Measurements from ENCODE around the gene ZNF761.
"Not testable (repeated sequence)": the region's sequence is repeated elsewhere in the genome, so short reads cannot be mapped to it uniquely, and the experiment has no call there.

Gene ZNF761

GRCh38 chr19:53461866-53462265 is 30.1 kb downstream of the ZNF761 start:
- no peak for DNase-seq

- DNase-seq, result no peak
Measured at GRCh38 chr19:53462861-53463260, 31.1 kb downstream of the ZNF761 start.

- DNase-seq, result no peak
Measured at GRCh38 chr19:53463263-53463662, 31.5 kb downstream of the ZNF761 start.

GRCh38 chr19:53466726-53467484 is 35.1 kb downstream of the ZNF761 start:
- DNase-seq, result no peak

GRCh38 chr19:53467485-53468262 is 35.9 kb downstream of the ZNF761 start, which contains the start of gene ZNF813:
Gene ZNF813 (plus strand): TSS chr19:53467733. CDS start chr19:53483823, 16,090 bp downstream.
- no peak for DNase-seq

GRCh38 chr19:53468628-53469027 is 36.8 kb downstream of the ZNF761 start:
- not testable (repeated sequence) for DNase-seq

- DNase-seq, result no peak
Measured at GRCh38 chr19:53471916-53472315, 40.1 kb downstream of the ZNF761 start.

GRCh38 chr19:53474832-53475231 is 43.0 kb downstream of the ZNF761 start:
- DNase-seq, result not testable (repeated sequence)

- DNase-seq, result not testable (repeated sequence)
Measured at GRCh38 chr19:53475470-53475869, 43.7 kb downstream of the ZNF761 start.

- not testable (repeated sequence) for DNase-seq
Measured at GRCh38 chr19:53483751-53484150, 52.0 kb downstream of the ZNF761 start.

- DNase-seq, result no peak
Measured at GRCh38 chr19:53485046-53486004, 53.5 kb downstream of the ZNF761 start.

GRCh38 chr19:53492153-53492552 is 60.4 kb downstream of the ZNF761 start:
- no peak for DNase-seq

GRCh38 chr19:53497311-53498023 is 65.7 kb downstream of the ZNF761 start:
- not testable (repeated sequence) for DNase-seq

- DNase-seq, result not testable (repeated sequence)
Measured at GRCh38 chr19:53498024-53498395, 66.2 kb downstream of the ZNF761 start.

- DNase-seq, result not testable (repeated sequence)
Measured at GRCh38 chr19:53503151-53503550, 71.4 kb downstream of the ZNF761 start.

GRCh38 chr19:53503671-53504364 is 72.0 kb downstream of the ZNF761 start:
- not testable (repeated sequence) for DNase-seq

GRCh38 chr19:53504365-53504703 is 72.5 kb downstream of the ZNF761 start:
- DNase-seq, result not testable (repeated sequence)

GRCh38 chr19:53504885-53505284 is 73.1 kb downstream of the ZNF761 start:
- no peak for DNase-seq

- no peak for DNase-seq
Measured at GRCh38 chr19:53506728-53507127, 74.9 kb downstream of the ZNF761 start.

Measured in NCI-H1105 (cell line).